ENCODE data around the gene MRRF.
A peak's percentile ranks its signal among the peaks of the same experiment; 100 is the strongest.

Gene MRRF

GRCh38 chr9:122264360-122265148, at the start of gene MRRF, which contains the start of gene RBM18:
TSS of gene MRRF (plus strand) at chr9:122264882. CDS start at chr9:122270892, 6,010 bp downstream.
TSS of gene RBM18 (minus strand) at chr9:122264840. CDS start at chr9:122261492, 3,348 bp downstream.
- DNase-seq: peak; percentile 81

GRCh38 chr9:122215663-122216062, 49.0 kb upstream of the MRRF start:
- no peak for DNase-seq

- no peak for DNase-seq
These were observed 48.4 kb upstream of the MRRF start for GRCh38 chr9:122216138-122216797.

- no peak for DNase-seq
These were observed 47.8 kb upstream of the MRRF start for GRCh38 chr9:122216798-122217418.

- no peak for DNase-seq
These were observed 47.0 kb upstream of the MRRF start for GRCh38 chr9:122217640-122218039.

GRCh38 chr9:122218071-122218934, 46.4 kb upstream of the MRRF start:
- DNase-seq: no peak

GRCh38 chr9:122218935-122219855, 45.5 kb upstream of the MRRF start:
- DNase-seq: no peak

GRCh38 chr9:122219856-122220672, 44.6 kb upstream of the MRRF start:
- DNase-seq: no peak

- no peak for DNase-seq
These were observed 44.0 kb upstream of the MRRF start for GRCh38 chr9:122220673-122221182.

- DNase-seq: no peak
These were observed 43.4 kb upstream of the MRRF start for GRCh38 chr9:122221183-122221811.

GRCh38 chr9:122222791-122223190, 41.9 kb upstream of the MRRF start:
- DNase-seq: no peak

GRCh38 chr9:122223435-122223834, 41.2 kb upstream of the MRRF start:
- DNase-seq: no peak

- DNase-seq: no peak
These were observed 39.2 kb upstream of the MRRF start for GRCh38 chr9:122225312-122226141.

- no peak for DNase-seq
These were observed 38.4 kb upstream of the MRRF start for GRCh38 chr9:122226142-122226757.

- DNase-seq: no peak
These were observed 37.7 kb upstream of the MRRF start for GRCh38 chr9:122226758-122227574.

- no peak for DNase-seq
These were observed 37.1 kb upstream of the MRRF start for GRCh38 chr9:122227575-122227900.

- no peak for DNase-seq
These were observed 36.5 kb upstream of the MRRF start for GRCh38 chr9:122228191-122228567.

All from NK-92 treated with Interleukin-12 subunit alpha and Interleukin-12 subunit beta, amount 100 ng/mL, for 24 hours (cell line).